NCI-H1417 (cell line): ENCODE results near the gene FHAD1.

Source experiments
- DNase-seq, 3 experiments: peaks; one replicate each; lab custom pipeline; 2025; lab: John Stamatoyannopoulos, UW

The FHAD1 gene

DNA sequence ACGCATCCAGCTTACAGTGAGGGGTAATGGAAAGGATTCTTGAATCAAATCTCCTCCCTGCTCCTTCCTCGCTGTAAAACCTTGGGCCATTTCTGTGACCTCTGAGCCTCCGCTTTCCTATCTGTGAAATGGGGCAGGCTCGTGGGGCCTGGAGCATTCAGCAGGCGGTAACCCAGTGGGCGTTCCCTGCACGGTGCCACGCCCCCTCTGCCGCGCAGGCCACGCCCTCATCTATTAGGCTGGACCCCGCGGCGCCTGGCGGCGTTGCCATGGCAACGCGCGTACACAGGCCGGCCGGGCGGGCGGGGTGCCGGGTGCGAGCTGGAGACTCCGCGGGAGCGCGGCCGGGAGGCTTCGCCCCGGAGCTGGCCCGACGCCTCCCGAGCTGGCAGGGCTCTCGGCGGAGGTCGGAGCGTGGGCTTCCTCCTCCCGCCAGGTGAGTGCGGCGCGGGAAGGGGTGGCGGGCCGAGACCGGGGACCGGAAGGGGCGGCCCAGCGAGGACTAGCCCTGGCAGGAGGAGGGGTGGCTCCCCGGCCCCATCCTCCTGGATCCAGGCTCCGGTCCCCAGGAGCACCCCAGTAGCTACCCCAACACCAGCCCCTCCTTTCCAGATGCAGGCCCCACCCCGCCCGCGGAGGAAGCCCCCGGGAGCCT lies at the start of gene FHAD1:
FHAD1 (plus strand) TSS at position 264 of the 655 bp plus-strand sequence. CDS start 4,562 bp downstream, outside the sequence.
- peak; percentile 75 to 89 (median 88) for DNase-seq

DNA sequence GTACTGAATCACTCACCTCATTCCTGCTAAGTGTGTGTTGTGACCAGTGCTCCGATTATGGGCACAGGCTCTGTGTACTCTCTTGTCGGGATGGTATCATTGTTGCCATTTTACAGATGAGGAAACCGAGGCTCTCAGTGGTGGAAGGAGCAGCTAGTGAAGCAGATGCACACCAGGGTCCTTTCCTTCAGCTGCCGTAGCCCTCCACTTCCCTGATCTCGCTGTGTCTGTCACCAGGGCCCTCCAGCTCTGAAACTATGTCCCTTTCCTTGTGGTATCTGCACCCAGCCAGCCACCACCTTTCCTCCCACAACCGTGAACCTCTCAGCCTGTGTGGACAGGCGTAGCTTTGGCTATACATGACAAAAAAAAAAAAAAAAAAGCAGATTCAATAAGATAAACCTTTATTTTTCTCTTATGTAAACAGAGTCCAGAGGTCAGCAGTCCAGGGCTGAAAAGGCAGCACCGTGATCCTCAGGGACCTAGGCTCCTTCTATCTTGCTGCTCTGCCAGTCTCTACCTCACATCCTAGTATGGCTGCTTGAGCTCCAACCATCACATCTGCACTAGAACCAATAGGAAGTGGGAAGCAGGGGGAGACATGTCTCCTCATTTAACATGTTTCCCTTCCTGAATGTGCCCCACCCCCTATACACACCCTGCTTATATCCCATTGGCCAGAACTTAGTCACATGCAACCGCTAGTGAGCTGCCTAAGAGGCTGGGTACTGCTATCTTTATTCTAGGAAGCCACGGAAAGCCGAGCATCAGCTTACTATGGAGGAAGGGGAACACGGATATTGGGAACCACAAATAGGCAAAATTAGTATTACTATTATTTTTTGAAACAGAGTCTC lies 49.2 kb upstream of the FHAD1 start:
- no peak for DNase-seq

DNA sequence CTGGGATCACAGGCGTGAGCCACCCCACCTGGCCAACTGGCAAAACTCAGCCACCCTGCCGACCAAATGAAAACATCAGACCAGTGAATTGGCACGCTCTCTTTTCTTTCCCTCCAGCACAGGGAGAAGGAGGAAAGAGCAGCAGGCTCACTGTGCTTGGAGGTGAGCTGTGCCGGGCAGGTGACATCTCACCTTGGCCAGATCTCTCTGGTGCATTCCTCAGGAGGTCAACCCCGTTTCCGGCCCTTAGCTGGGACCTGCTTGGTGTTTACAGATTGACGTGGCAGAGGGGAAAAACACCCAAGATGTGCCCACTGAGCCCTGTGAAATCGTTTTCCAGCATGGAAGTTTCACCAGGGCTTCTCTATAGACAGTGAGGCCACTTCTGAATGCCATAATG lies 48.3 kb upstream of the FHAD1 start:
- no peak for DNase-seq

DNA sequence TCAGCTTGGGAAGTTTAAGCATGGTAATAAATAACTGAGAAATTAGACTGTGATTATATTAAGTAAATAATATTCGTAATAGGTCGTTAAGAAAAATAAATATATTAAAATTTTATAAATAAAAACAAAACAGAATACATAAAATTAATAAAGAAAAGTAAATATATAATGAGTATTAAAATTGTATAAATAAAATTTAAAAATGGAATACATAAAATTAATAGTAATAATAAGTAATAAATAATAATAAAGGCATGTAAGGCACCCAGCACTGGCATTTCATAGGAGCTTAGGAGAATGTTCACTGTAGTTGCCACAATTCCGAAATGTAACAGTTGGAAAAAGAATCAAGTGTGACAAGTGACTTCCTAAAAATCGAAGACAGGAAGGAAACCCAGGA lies 45.8 kb upstream of the FHAD1 start:
- no peak for DNase-seq

DNA sequence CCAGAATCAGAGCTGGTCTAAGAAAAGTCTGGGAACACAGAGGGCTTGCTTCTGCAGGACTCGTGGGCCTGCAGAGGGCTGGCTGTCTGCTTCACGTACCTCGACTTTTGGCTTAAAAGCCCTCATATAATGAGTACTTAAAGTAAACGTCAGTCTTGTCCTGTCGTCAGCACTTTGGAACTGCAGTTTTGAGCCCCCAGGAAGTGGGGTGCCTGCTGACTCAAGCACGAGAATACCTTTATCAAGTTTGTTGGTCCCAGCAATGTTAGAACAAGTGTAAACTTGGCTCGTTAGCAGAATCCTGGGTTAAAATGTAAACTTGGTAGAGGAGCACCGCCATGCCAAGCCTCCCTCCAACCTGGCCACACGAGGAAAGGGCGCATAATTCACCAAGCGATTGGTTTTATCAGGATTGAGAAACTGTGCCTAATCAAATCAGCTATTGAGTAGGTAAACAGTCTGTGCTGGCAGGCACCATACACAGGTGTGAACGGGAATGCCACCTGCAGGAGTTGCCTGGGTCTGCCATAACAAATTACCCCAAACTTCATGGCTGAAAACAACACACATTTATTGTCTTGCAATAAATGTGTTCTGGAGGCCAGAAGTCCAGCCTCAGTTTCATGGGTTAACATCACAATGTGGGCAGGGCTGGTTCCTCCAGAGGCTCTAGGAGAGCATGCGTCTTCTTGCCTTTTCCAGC lies 45.0 kb upstream of the FHAD1 start:
- DNase-seq = peak in 1 of 3 experiments; percentile 6

DNA sequence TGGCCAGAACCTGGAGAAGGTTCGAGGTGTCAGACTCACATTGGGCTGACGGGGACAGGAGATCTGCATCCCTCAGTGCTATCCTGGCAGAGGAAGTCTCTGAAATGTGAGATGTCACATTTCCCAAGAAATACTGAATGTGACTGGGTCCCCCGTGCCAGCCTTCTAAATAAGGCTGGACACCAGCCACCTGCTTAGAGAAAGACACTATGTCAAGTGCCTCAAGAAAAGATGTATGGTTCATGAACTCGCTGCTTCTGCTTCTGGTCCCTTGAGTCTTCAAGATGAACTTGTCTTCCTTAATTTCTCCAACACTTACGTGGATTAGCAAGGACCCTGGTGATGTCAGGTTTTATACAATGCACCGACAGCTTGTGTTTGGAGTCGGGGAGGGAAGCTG lies 42.1 kb upstream of the FHAD1 start:
- DNase-seq = no peak

DNA sequence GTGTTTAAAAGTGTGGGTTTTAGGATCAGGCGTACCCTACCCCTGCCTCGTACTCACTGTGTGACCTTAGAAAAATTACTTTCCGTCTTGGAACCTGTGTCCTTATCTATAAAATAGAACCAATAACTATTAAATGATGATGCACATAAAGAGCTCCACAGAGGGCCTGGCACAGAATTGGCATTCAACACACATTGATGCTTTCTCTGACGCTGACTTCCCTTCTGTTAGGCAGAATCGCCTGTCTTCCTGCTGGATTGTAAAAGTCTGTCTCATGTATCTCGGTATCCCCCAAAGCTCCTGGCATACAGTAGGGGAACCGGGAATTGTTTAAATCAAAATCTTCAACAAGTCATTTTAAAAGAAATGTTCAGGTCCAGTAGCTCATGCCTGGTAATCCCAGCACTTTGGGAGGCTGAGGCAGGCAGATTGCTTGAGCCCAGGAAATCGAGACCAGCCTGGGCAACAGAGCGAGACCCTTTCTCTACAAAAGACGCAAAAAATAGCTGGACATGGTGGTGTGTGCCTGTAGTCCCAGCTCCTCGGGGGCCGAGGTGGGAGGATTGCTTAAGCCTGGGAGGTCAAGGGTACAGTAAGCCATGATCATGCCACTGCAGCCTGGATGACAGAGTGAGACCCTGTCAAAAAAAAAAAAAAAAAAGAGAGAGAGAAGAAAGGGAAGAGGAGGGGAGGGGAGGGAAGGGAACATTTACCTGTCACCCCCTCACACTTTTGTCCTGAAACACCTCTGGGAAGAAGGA lies 41.3 kb upstream of the FHAD1 start:
- no peak for DNase-seq

DNA sequence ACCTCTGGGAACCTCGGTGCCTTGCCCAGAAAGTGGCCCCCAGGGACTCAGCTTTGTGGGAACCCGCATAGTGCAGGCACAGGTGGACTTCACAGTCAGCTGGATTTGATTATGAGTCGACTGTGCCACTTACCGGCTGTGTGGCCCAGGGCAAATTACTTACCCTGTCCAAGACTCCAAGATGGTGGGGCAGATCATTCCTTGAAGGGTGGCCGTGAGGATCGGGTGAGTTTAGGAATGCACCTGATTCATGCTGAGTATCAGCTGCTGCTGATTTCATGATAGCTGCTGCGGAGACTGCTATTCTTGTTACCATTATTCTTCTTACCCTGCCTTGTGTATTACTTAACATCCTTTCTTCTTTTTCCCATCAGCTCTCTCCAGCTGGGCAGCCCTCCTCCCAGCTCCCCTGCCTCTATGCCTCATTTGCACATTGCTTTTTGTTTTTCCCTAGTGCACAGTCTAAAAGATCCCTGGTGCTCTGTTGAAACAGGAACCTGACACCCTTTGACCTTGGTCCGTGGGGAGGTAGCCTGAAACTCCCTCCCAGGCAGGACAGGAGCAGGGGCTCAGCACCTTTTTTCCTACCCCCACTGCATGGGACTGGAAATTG lies 40.5 kb upstream of the FHAD1 start:
- no peak for DNase-seq

DNA sequence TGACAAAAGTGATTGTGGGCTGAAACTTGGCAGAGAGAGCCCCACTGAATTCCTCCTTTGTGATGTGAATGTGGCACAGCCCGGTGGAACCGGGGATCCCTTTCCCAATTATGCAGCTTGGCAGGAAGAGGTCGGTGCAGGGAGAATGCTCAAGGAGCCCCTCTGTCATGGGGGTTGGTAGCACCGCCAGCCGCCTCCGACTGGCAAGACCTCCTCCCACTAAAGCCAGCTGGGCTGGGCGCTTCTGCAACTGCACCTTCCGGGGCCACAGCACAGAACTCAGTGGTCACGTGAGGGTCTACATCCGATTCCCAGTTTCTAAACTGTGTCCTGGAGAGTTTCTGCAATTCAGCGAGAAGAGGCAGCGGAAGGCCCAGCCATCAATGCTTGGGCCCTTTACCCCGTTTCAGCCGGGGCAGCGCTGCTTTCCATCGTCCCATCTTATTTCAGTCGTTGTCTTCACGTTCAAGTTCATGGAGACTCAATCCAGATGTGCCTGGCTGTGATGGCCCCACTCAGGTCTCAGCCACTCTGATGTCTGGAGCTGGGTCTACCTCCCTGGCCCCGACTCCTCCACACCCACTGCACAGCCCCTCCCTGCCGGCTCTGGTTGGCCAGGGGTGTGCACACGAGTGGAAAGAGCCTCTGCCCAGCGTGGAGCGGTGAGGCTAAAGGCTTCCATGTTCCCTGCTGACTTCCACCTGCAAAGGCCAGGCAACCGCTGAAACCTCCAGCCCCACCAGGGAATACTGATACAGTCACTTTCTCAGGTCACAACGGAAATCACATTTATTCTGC lies 39.8 kb upstream of the FHAD1 start:
- DNase-seq = no peak

DNA sequence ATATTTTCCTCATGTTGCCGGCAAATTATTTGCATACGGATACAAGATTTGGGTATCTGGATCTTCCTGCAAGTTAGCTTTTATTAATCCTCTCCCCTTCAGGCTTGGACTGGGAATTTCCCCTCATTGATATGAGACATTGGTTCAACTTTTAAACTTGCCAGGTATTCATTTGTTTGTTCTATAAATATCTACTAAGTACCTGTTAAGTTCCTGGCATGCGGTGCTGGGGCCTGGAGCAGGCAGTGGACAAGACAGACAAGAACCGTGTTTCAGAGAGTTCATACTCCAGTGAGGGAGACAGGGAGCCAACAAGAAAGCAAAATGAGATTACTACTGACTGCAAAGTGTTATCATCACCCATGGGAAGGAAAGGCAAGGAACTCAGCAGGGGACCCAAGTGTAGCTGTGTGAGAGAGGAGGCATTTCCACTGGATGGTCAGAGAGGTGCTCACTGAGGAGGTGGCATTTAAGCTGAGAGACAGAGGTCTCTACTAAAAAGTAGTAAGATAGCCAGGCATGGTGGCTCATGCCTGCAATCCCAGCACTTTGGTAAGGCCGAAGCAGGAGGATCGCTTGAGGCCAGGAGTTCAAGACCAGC lies 39.1 kb upstream of the FHAD1 start:
- no peak for DNase-seq

DNA sequence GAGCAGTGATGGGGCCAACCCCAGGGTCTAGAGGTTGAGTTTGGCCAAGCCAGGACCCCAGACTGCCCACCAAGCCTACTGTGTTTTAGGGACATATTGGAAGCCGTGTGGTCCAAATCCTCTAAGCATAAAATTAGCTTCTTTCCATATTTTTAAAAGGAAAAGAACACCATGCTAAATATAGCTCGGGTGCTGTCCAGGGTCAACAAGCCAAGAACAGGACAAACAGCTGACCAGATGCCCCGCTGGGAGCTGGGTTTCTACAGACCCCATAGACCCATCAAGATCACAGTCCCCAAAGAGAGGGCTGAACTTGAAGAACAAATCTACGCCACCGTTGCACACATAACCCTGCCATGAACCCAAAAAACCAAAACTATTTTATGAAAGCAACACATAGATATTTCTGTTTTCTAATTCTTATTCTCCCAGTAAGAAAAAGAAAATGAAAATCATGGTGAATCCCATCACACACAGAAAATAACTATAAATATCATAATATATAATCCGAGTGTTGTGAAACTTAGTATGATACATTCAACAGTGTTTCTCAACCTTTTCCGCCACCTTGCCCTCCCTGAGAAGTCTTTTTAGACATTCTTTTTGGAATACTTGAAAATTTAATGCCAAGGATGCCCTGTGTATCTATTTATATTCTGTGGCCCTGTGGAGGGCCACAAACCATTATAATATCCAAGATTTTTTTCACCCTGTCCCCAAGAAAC lies 36.2 kb upstream of the FHAD1 start:
- DNase-seq = no peak

DNA sequence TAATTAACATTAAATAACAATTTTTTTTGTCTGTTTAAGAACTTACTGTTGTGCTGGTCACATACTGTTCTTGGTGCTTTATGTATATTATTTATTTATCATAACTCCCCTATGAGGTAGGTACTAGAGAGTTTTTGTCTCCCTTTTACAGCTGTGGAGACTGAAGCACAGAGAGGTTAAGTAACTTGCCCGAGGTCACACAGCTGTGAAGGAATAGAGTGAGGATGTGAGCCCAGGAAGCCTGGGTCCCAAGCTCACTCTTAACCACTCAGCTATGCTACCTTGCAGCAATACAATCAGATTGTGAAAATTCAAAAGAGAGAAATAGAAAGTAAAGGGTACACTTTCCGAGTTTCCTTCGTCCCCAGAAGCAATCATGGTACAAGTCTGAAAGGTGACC lies 35.6 kb upstream of the FHAD1 start:
- DNase-seq = no peak

DNA sequence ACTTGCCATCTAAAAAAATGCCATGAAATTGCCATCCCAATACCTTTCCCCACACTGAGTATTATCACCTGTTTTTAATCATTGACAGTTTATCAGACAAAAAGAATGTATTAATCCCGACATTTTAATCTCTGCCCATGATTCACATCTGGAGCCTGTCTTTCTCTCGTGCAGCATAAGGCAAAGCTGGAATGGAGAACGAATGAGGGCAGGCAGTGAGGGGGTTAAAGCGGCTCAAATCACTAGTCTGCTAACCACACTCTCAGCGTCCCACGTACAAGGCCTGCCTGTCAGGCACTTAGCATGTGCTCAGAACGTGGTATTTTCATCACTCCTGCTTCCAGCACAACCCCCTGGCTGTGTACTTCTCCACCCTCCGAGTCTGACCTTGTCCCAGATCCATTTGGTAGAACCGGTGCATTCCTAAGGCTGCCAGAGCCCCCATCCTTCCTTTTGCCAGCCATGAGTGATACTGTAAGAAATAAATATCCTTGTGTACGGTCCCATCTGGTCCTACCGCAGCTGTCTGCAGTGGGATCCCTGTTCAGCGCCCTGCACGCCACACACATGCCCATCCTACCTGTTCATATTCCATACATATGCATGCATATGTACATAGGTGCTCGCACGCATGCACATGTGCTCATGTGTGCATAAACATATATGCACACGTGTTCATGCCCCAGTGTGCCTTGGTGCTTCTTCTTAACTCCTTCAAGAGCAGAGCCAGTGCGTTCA lies 34.6 kb upstream of the FHAD1 start:
- DNase-seq = no peak

DNA sequence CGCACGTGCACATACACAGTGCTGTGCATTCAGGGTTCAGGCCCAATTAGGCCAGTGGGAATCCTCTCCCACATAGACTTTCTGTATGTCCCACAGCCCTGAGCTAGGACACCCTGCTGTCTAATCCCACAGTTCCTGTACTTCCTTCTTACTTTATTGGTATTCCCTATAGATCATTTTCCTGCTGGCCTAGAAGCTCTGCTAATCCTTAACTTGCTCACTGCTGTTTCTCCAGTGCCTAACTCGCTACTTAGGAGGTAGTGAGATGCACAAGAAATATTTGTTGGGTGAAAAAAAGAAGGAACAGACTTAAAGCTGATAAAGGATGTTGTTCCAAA lies 34.1 kb upstream of the FHAD1 start:
- DNase-seq = no peak

DNA sequence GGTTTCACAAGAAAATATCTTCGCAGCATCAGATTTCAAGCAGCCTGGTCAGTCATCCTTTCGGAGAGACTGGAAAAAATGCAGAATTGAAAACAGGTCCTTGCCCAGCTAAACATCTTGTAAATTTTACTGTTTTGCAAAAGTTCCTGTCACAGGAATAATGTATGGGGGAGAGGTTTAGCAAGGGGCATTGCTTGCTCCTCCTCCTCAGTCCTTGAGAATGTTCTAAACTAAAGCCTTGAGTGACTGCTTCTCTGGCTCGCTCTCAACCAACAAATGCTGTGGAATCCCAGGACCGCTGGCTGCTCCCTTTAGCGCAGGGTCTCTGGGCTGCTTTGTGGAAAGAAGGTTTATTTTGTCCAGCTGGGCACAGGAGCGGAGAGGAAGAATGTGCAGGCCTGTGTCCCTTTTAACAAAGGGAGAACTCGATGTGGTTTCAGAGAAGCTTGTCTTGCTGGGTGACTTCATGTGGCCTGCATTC lies 33.6 kb upstream of the FHAD1 start:
- no peak for DNase-seq

DNA sequence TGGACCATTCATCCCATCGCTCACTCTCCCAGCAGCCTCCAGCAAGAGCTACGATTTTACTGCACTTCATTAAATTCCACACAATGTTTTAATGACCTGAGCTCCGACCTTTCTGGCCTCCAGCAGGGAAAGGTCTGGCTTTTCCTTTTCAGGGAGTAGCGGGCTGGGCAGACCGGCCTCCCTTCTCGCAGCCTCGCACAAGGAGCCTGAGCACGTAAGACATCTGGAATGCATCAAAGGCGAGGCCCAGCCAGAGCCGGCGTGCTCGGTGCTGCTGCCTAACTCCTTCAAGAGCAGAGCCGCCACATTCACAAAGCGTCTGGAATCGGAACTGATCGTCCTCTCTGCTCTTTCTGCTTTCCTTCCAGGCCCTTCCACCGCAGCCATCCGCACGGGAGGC lies 32.5 kb upstream of the FHAD1 start:
- DNase-seq = no peak

DNA sequence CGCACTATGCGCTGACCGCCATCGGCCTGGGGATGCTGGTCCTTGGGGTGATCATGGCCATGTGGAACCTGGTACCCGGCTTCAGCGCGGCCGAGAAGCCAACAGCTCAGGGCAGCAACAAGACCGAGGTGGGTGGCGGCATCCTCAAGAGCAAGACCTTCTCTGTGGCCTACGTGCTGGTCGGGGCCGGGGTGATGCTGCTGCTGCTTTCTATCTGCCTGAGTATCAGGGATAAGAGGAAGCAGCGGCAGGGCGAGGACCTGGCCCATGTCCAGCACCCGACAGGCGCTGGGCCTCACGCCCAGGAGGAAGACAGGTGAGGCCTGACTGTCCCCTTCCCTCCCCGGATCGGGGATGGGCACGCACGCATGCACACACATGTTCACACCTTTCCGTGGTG lies 31.9 kb upstream of the FHAD1 start:
- DNase-seq = no peak

DNA sequence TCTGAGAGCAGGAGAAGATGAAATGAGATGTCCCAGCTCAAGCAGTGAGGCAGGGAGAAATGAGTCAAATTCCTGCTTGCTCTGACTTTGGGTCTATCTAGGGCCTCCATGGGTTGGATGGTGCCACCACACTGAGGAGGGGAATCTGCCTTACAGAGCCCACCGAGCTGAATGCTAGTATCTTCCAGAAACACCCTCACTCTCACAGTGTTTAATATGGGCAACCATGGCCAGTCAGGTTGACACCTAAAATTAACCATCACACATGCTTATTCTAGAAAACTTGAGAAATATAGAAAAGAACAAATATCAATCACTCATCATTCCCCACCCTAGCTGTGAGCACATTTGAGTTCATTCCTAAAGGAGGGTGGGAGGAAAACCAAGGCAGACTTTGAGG lies 29.4 kb upstream of the FHAD1 start:
- DNase-seq = no peak
